ENCODE measurements around the gene P2RY12.

GRCh38 chr3:151297429-151297828 is 87.1 kb downstream of the P2RY12 start:
- TF ChIP-seq CTCF (conservative IDR thresholded peaks at IDR 0.05 in 1 of 2, IDR thresholded peaks at IDR 0.05 in 1 of 2; ENCODE audit: low read depth in 1 of 2, low read length in 2 of 2) (no peak), EZH2 (IDR thresholded peaks at IDR 0.05; ENCODE audit: low read length, missing control alignments) (no peak)

All from fibroblast of lung (primary cell).